SH-SY5Y (cell line): ENCODE measurements around the gene TMEM200C.

Experiments used
- GATA2 ChIP-seq: IDR thresholded peaks from 2 replicates; pipeline ENCODE4 v1.6.1; 2011; ENCODE audit warnings: mild to moderate bottlenecking, low read depth, low read length
- GATA3 ChIP-seq: IDR thresholded peaks from 2 replicates; pipeline ENCODE4 v1.6.1; 2011; ENCODE audit warnings: low read depth, mild to moderate bottlenecking, low read length, moderate library complexity

DNA sequence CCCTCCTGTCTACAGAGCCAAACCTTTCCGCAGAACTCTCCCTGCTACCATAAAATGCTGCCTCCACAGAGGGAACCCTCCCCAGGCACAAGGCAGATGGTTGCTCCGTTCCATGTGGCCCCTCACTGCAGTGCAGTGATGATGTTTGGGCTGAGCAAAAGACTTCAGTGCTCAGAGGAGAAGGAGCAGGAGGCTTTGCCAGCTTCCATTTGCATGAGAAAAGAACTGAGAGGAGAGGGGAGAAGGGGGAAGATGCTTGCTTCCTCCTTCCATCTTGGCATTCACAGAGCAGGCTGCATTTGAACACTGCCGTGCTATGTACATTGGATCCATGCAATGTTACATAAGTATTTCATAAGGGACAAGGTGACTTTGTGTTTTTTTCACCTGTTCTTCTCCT is 46.6 kb upstream of the TMEM200C start:
- no peak for TF ChIP-seq GATA2
- TF ChIP-seq GATA3: no peak
